Measurements from ENCODE around the gene ELOF1. TPM values are rescaled to one million over a fixed set of nuclear protein-coding genes. Genes with fewer than 3 reads are reported as not detected.

ELOF1 gene
- total RNA-seq, 1 experiment from 2014 or later: 49.4 TPM

GRCh38 chr19:11506967-11507366, 52.1 kb downstream of the ELOF1 start:
- peak; percentile 20 to 50 for DNase-seq
- H3K27me3 ChIP-seq (replicated peaks; ENCODE audit: control insufficient read depth, insufficient read depth, low read length): no peaks in the 10 kb centered on the region
- H3K9me3 Mint-ChIP-seq (ENCODE audit: unreplicated experiment): no peaks in the 10 kb centered on the region
- peaks cover 11% of the 10 kb centered on the region; the same call in 1 of the 2 replicates for H3K4me1 ChIP-seq
- no TSS peak for BruUV-seq (replicated peaks)
- H3K27ac Mint-ChIP-seq (ENCODE audit: unreplicated experiment): peak overlapping the region; percentile 95
- peaks cover 48% of the 10 kb centered on the region for H3K36me3 Mint-ChIP-seq (ENCODE audit: insufficient read depth, unreplicated experiment)
- no peaks in the 10 kb centered on the region for H3K27me3 Mint-ChIP-seq (ENCODE audit: insufficient read depth, unreplicated experiment)
- H3K4me1 Mint-ChIP-seq (ENCODE audit: low read depth, unreplicated experiment): peaks cover 7% of the 10 kb centered on the region
- H3K4me3 Mint-ChIP-seq (ENCODE audit: unreplicated experiment): peak overlapping the region; percentile 81
- H3K4me3 ChIP-seq (ENCODE audit: low read depth, low read length): no peak overlapping the region
- CTCF ChIA-PET: no interaction called here
- H3K36me3 ChIP-seq (ENCODE audit: control insufficient read depth, insufficient read depth, low read length): no peaks in the 10 kb centered on the region; the same call in 1 of the 2 replicates
- POLR2A ChIA-PET: no interaction called here
- H3K9me3 ChIP-seq: no peaks in the 10 kb centered on the region
- TF ChIP-seq CTCF (IDR thresholded peaks at IDR 0.05; ENCODE audit: insufficient read depth in 1 of 2, low read depth in 1 of 2, low read length in 1 of 2, severe bottlenecking in 1 of 2, unreplicated experiment in 1 of 2): no peak
- intact Hi-C loops (cut with micrococcal nuclease; ENCODE audit: unreplicated experiment): no loop called here

GRCh38 chr19:11506101-11506555, 52.9 kb downstream of the ELOF1 start:
- POLR2A ChIA-PET: interaction anchor here (0.9 kb wide), 1 partner anchor 131 kb away, joined by 3 read pairs; the partner anchor contains the start of gene SWSAP1
- intact Hi-C loops (cut with micrococcal nuclease; ENCODE audit: unreplicated experiment): no loop called here
- TF ChIP-seq CTCF (IDR thresholded peaks at IDR 0.05; ENCODE audit: insufficient read depth in 1 of 2, low read depth in 1 of 2, low read length in 1 of 2, severe bottlenecking in 1 of 2, unreplicated experiment in 1 of 2): no peak
- TSS peak; percentile 50 for BruUV-seq (replicated peaks)
- Mint-ChIP-seq H3K4me3 (ENCODE audit: unreplicated experiment) (peak overlapping the region; percentile 81), H3K4me1 (ENCODE audit: low read depth, unreplicated experiment) (peaks cover 7% of the 10 kb centered on the region), H3K36me3 (ENCODE audit: insufficient read depth, unreplicated experiment) (peaks cover 39% of the 10 kb centered on the region), H3K9me3 (ENCODE audit: unreplicated experiment) (no peaks in the 10 kb centered on the region), H3K27ac (ENCODE audit: unreplicated experiment) (peak overlapping the region; percentile 95), H3K27me3 (ENCODE audit: insufficient read depth, unreplicated experiment) (no peaks in the 10 kb centered on the region)
- Histone ChIP-seq H3K9me3 (no peaks in the 10 kb centered on the region), H3K4me3 (ENCODE audit: low read depth, low read length) (peak overlapping the region; percentile 89), H3K4me1 (peaks cover 11% of the 10 kb centered on the region; the same call in 1 of the 2 replicates), H3K36me3 (ENCODE audit: control insufficient read depth, insufficient read depth, low read length) (no peaks in the 10 kb centered on the region; the same call in 1 of the 2 replicates), H3K27me3 (replicated peaks; ENCODE audit: control insufficient read depth, insufficient read depth, low read length) (no peaks in the 10 kb centered on the region)
- no peak for DNase-seq
- CTCF ChIA-PET: no interaction called here

GRCh38 chr19:11505504-11506100, 53.4 kb downstream of the ELOF1 start, which contains the start of gene ZNF653:
Gene ZNF653 (minus strand): TSS chr19:11505839. CDS start chr19:11505786, 53 bp downstream.
- ChIA-PET CTCF (interaction anchor here (0.6 kb wide), 1 partner anchor 160 kb away, joined by 7 read pairs; no protein-coding TSS in a partner anchor), POLR2A (interaction anchor here (0.8 to 0.9 kb wide), 2 partner anchors 23 to 131 kb away, joined by 3 read pairs; partner anchors contain the start of genes ECSIT and SWSAP1)
- TF ChIP-seq CTCF (IDR thresholded peaks at IDR 0.05; ENCODE audit: insufficient read depth in 1 of 2, low read depth in 1 of 2, low read length in 1 of 2, severe bottlenecking in 1 of 2, unreplicated experiment in 1 of 2): no peak
- Mint-ChIP-seq H3K4me1 (ENCODE audit: low read depth, unreplicated experiment) (peaks cover 7% of the 10 kb centered on the region), H3K27me3 (ENCODE audit: insufficient read depth, unreplicated experiment) (no peaks in the 10 kb centered on the region), H3K9me3 (ENCODE audit: unreplicated experiment) (no peaks in the 10 kb centered on the region), H3K4me3 (ENCODE audit: unreplicated experiment) (peak within 1 kb of the TSS; percentile 81), H3K27ac (ENCODE audit: unreplicated experiment) (peak within 1 kb of the TSS; percentile 95), H3K36me3 (ENCODE audit: insufficient read depth, unreplicated experiment) (peaks cover 34% of the 10 kb centered on the region)
- Histone ChIP-seq H3K4me1 (peaks cover 11% of the 10 kb centered on the region; the same call in 1 of the 2 replicates), H3K36me3 (ENCODE audit: control insufficient read depth, insufficient read depth, low read length) (no peaks in the 10 kb centered on the region; the same call in 1 of the 2 replicates), H3K27me3 (replicated peaks; ENCODE audit: control insufficient read depth, insufficient read depth, low read length) (no peaks in the 10 kb centered on the region), H3K9me3 (no peaks in the 10 kb centered on the region), H3K4me3 (ENCODE audit: low read depth, low read length) (peak within 1 kb of the TSS; percentile 89)
- intact Hi-C loops (cut with micrococcal nuclease; ENCODE audit: unreplicated experiment): no loop called here
- peak; percentile 93 for DNase-seq
- BruUV-seq (replicated peaks): no TSS peak

Measured in Caco-2 (cell line).